GM18907 (cell line): ENCODE measurements around the gene ENO2.
A peak's percentile ranks its signal among the peaks of the same experiment; 100 is the strongest.

Source experiments
- ATAC-seq: cut with Tn5 transposase; IDR thresholded peaks from one replicate; pipeline ENCODE4 v1.9.1; 2021; ENCODE audit warnings: mild to moderate bottlenecking, moderate library complexity; ENCODE audit not compliant: unreplicated experiment

The ENO2 gene

DNA sequence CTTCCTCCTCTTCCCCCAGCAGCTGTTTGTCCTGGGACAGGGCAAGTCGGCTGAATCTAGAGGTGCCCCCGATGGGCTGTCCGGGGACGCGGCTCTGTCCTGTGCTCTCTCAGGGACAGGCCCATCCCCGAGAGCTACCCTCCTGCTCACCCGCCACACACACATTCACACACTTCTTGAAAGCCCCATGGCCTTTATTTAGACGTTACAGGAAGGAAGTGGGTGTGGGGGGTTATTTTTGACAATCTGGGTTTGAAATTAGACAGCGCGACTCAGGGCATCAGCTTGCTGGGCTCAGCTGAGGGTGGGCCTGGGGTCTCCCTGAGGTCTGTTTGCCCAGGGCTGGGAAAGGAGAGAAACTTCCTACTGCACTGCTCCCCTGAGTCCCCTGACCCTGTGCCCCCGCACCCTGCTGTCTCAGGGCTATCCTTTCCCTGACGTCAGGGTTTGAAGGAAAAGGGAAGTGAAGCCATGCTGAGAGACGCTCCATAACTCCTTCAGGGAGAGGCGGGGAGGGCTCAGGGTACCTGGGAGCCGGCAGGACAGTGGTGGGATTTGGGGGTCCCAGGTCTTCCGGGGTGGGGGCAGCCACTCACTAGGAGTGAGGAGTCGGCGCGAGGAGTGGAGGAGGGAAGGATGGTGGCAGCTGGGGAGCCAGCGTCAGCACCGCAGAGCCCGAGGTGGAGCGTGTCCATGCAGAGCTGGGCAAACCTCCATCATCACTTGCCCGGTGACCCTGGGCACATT lies 44.9 kb downstream of the ENO2 start:
- peak; percentile 56 for ATAC-seq

DNA sequence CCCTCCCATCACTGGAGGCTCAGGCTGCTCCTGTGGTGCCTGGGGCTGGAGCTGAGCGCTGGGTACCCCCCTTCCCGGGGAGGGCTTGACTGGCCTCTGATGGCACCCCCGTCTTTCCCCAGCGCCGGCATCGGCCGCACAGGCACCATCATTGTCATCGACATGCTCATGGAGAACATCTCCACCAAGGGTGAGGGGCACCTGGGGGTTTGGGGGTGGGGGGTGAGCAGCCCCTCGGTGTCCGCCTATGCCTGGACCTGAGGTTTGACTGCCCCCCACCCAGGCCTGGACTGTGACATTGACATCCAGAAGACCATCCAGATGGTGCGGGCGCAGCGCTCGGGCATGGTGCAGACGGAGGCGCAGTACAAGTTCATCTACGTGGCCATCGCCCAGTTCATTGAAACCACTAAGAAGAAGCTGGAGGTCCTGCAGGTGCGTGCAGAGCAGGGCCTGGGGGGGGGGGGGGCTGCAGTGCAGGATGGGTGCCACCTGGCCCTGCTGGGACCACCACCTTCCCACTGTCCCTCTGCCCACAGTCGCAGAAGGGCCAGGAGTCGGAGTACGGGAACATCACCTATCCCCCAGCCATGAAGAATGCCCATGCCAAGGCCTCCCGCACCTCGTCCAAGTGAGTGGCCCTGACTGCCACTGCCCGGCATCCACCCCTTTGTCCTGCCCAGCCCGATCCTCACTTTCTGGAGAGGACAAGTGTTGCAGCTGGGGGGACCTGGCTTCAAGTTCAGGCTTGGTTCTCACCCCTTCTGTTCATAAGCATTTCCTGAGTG lies 45.6 kb downstream of the ENO2 start:
- ATAC-seq = no peak

DNA sequence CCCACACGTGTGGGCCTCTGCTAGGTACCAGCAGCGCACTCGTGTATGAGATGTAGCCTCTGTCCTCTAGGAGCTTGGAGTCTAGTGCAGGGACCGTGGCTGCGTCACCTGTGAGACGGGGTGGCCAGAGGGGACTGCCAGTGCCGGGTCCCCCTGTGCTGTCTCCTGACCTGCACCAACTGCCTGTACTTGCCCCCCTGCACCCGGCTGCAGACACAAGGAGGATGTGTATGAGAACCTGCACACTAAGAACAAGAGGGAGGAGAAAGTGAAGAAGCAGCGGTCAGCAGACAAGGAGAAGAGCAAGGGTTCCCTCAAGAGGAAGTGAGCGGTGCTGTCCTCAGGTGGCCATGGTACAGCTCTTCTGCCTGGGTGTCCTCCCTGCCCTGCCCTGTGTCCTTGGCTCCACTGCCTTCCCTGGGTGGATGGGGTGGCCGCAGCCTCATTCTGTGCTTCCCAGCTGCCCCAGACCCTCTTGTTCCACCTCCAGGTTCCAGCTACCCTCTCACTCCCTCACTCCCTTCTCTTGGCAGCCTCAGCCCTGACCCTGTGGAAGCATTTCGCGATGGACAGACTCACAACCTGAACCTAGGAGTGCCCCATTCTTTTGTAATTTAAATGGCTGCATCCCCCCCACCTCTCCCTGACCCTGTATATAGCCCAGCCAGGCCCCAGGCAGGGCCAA lies 46.4 kb downstream of the ENO2 start:
- ATAC-seq = no peak

DNA sequence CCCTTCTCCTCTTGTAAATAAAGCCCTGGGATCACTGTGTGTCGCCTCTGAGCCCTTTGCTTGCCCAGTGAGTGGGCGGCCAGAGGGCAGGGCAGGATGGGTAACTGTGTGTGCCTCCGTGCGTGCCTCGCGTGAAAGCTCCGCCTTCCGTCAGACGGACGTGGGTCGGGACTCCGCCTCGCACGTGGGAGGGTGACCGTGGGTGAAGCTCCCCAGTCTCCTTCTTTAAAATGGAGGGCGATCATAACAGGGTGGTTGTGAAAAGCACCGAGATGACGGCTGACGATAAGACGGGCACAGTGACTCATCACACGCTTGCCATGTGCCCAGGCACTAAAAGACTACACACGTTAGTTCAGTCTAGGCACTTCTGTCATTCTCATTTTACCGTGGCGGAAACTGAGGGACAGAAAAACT lies 46.9 kb downstream of the ENO2 start:
- ATAC-seq = no peak

DNA sequence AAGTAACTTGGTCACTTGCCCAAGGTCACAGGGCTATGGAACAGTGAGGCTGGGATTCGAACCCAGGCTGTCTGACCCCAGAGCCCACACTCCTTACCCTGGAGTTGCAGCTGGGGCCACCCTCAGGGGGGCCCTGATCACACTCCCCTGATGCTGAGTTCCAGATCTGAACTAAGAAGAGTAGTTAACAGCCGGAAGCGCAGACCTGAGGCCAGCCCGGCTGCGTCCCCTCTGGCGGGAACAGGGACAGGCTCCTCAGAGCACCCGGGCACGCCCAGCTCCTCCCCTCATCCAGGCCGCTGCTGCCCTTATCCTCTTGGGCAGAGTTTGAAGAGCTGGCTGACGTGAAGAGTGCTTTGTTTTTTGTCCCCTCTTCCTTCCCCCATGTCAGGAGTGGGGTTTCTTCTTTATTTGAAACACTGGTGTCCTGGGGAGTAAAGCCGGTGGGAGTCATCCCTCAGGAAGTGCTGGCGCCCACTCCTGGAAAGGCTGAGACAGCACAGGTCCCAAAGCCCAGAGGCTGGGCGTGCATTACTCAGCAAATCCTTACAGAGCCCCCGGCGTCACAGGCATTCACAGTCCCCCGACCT lies 47.4 kb downstream of the ENO2 start:
- no peak for ATAC-seq

DNA sequence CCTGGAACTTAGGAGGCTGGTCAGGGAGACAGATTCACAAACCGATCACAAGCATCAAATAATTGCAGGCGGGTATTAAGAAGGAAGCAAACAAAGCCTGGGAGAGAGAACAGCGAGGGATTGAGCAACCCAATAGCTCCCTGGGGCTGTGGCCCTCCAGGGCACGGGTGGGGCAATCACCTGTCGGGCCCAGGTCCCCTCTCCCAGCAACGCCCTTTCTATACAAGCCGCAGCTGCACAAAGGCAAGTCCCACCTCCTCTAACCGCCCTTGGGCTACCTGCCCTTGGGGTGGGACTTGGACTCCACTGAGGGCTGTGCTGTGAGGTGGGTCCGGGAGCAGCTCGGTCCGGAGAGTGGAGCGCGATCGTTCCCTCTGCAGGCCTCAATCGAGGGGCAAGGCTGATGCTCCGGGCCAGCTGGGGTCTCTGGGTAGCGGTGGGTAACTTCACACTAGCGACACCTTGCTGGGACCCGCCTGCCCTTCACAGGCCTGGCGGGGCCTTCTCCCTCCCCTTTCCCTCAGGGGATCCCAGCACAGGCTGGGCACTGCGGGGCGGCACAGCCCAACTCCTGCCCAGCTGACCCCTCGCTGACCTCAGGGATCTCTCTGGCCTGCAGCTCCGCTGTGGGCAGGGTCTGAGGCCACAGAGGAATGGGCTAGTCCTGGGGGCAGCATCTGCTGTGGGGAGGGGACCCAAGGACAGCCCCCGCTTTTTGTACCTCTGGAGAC lies 48.1 kb downstream of the ENO2 start:
- no peak for ATAC-seq

DNA sequence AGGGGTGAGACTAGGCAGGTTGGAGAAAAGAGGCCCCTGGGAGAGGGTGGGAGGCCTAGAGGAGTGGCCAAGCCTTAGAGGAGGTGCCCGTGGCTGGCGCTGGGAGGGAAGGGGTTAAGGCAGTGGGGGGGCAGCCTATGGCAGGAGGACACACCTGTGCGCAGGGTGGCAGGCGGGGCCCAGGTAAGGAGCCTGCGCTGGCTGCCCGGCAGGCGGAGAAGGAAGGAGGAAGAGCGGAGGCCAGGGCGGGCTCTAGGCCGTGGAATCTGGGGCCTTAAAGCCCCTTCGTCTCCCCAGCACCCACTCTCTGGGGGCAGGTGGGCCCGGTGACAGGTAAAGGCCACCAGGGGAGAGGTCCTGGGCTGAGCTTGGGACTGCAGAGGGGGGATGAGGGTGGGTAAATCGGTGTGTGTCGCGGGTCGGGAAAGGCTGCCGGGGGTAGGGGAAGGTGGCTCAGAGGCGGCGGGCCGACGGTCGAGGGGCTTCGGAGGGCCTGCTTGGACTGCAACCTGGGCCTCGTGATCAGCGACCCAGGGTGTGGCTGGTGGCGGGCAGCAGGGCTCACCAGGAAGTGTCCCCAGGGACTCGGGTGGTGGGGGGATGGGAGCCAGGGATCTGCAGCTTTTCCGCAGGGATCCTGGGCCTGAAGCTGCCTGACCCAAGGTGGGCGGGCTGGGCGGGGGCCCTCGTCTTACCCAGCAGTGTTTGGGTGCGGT lies 48.8 kb downstream of the ENO2 start:
- ATAC-seq = no peak

DNA sequence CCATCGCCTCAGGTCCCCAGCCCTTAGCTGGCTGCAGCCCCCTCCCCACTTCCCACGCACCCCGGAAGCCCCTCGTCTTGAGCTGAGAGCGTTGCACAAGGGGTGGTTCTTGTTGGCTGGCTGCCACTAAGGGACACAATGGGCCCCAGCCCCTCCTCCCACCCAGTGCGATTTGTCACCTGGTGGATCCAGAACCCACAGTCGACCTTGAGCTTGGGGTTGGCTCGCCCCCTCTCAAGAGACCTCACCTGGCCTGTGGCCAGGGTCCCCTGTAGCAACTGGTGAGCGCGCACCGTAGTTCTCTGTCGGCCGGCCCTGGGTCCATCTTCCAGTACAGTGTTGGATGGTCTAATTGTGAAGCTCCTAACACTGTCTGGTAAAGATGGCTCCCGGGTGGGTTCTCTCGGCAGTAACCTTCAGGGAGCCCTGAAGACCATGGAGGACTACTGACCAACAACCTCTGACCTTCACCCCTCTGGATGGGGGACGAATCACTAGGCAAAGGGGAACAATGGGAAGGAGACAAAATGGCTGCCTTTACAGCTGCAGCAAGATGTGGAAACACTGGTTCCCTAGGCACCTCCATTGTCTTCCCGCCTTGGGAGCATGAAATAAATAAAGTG lies 49.5 kb downstream of the ENO2 start:
- no peak for ATAC-seq

DNA sequence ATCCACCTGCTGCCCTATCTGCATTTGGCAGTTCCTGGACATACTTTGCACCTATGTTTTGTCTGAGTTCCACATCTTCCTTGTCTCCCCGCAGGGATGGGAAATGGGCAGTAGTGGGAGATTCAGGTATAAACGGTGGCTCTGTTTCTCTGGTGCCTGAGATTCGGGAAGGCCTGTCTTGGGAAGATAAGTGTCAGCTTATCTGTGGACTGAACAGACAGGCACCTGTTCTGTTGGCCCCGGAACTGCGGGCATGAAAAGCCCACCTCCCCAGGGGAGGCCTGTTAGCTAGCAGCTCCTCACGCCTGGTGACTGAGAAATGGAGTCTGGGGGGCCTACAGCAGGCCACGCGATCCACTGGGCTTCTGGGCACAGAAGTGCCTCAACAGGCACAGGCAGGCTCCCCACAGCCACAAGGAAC lies 50.2 kb downstream of the ENO2 start:
- no peak for ATAC-seq

DNA sequence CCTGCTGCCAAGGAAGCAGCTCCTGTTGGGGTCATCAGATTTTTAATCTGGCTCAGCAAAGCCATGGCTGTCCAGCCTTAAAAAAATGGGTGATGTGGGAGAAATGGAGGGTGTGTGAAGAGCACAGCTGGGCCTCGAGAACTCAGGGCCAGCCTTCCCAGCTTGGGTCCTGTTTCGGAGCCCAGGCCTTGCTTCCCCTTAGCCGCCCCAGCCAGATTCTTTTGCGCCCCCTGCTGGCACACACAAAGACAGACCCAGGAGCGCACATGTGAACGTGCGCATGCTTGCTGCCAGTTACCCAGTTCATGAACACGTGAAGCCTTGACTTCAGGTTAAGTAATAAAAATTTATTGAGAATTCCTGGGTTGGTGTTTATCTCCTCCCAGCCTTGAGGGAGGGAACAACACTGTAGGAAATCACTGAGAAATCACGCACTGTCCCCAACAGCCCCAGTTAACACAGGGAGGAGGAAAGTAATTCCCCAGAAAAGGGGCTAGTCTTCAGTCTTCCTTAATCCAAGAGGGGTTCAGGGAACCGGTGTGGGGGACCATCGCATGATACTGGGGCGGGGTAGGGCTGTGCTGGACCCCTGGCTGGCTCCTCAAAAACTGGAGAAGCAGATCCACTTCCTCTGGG lies 50.8 kb downstream of the ENO2 start:
- peak; percentile 41 for ATAC-seq

DNA sequence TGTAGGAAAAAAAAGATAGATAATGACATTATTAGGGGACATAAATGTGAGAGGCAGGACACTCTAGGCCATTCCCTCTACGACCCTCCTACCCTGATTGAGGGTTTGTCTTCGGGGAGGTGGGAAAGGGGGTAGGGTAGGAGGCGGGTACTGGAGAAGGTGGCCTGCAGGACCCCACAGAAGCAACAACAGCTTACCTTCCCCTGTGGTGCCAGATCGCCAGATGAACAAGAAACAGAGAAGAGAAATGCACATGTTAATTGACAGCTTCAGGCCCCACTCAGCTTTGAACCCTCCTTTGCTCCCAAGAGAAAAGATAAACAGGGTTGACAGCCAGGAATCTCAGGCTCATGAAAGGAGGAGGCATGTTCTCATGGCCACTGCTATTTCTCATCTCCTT lies 51.3 kb downstream of the ENO2 start:
- no peak for ATAC-seq

DNA sequence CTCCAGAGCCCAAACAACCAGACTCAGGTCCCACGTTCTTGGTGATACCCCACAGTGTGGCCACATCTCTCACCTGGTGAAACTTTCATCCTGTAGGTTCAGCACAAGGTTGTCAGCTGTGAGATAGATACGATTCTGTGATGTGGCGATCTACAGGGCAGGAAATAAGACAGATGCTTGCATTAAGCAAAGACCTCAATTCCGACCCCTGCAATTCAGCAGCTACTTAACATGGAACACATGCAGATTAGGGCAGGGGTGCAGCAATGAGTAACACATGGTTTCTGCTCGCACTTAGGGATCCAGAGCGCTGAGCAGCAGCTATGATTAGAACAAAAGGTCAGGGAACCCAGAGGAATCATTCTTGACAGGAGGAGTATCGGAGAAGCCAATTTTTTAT lies 52.0 kb downstream of the ENO2 start:
- ATAC-seq = no peak

DNA sequence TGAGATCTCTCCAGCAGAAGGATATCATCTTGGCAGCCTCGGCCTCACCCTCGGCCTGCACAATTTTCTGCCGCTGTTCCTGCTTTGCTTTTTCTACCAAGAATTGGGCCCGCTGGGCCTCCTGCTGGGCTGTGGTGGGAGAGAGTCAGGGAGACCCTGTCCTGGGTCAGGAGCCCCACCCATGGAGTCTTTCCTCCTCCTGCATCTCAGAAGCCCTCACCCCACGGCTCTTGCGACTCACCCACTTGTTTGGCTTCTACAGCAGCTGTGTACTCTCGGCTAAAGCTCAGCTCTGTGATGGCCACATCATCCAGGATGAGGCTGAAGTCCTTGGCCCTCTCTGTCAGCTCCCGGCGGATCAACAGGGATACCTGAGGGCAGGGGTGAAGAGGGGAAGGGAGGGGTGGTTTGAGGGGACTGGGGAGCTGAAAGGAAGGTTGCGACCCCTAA lies 53.3 kb downstream of the ENO2 start:
- no peak for ATAC-seq

DNA sequence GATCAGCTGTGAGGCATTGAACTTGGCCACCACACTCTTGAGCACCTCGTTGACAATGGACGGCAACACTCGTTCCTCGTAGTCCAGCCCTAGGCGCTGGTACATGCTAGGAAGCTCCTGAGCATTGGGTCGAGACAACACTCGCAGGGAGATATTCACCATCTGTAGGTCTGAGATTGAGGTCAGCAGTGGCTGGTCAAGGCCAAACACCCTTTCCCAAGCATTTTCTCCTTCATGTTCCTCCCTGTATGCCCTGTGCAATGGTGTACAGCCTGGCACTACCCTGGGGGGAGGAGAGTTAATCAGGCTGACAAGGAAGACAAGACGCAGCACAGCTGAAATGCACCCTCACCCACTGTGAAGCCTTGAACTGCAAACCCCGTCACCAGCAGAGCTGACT lies 54.0 kb downstream of the ENO2 start:
- no peak for ATAC-seq

DNA sequence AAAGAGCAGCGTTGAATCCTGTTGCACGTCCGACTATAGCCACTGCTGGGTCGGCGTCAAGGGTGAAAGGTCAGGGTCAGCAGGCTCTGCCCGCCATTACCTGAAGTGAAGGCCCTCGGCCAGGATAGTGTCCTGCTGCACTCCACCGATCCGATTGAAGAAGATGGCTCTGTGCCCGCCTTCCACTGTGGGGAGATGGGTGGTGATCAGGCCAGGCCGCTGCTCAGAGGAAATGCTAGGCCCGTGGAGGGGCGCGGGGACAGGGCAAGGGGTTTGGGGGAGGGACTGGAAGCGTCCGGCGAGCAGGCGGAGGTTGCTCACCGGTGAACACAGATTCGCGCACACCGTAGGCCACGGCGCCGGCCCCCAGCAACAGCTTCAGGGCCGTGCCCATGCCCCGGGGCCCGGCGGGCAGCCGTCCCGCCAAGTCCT lies 55.7 kb downstream of the ENO2 start:
- ATAC-seq = peak; percentile 37
